Measurements from ENCODE around the gene ZBTB7A.

ZBTB7A gene

GRCh38 chr19:4087787-4088679, 21.3 kb upstream of the ZBTB7A start:
- H3K36me3 ChIP-seq (ENCODE audit: control insufficient read depth in 2 of 2, insufficient read depth in 1 of 2, low read length in 2 of 2): peaks cover 0 to 31% of the 10 kb centered on the region in 2 experiments; a peak in 2 of 3 replicates
- H3K9me3 ChIP-seq (ENCODE audit: control insufficient read depth, insufficient read depth, low read depth, low read length): no peaks in the 10 kb centered on the region
- H3K4me1 ChIP-seq (ENCODE audit: control insufficient read depth, insufficient read depth, low read length): no peaks in the 10 kb centered on the region; the same call in 1 of the 2 replicates
- TF ChIP-seq, protein P1, sequence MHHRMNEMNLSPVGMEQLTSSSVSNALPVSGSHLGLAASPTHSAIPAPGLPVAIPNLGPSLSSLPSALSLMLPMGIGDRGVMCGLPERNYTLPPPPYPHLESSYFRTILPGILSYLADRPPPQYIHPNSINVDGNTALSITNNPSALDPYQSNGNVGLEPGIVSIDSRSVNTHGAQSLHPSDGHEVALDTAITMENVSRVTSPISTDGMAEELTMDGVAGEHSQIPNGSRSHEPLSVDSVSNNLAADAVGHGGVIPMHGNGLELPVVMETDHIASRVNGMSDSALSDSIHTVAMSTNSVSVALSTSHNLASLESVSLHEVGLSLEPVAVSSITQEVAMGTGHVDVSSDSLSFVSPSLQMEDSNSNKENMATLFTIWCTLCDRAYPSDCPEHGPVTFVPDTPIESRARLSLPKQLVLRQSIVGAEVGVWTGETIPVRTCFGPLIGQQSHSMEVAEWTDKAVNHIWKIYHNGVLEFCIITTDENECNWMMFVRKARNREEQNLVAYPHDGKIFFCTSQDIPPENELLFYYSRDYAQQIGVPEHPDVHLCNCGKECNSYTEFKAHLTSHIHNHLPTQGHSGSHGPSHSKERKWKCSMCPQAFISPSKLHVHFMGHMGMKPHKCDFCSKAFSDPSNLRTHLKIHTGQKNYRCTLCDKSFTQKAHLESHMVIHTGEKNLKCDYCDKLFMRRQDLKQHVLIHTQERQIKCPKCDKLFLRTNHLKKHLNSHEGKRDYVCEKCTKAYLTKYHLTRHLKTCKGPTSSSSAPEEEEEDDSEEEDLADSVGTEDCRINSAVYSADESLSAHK (tag by site-specific recombination; IDR thresholded peaks at IDR 0.05): peak; percentile 99
- TF ChIP-seq ZNF280D (tag by site-specific recombination; IDR thresholded peaks at IDR 0.05): no peak
- no peak overlapping the region for H3K27ac ChIP-seq (ENCODE audit: extremely low read depth, low read depth, low read length)
- ChIA-PET CTCF (interaction anchor here (0.7 kb wide), 1 partner anchor 94 kb away, joined by 3 read pairs; no protein-coding TSS in a partner anchor), POLR2A (interaction anchor here (0.6 to 0.7 kb wide), 2 partner anchors 103 to 286 kb away, joined by 3 to 10 read pairs; no protein-coding TSS in a partner anchor)
- no peak overlapping the region for H3K4me3 ChIP-seq (ENCODE audit: low read depth, low read length)

- Histone ChIP-seq H3K4me1 (ENCODE audit: control insufficient read depth, insufficient read depth, low read length) (no peaks in the 10 kb centered on the region; the same call in 1 of the 2 replicates), H3K9me3 (ENCODE audit: control insufficient read depth, insufficient read depth, low read depth, low read length) (no peaks in the 10 kb centered on the region), H3K36me3 (ENCODE audit: control insufficient read depth in 2 of 2, insufficient read depth in 1 of 2, low read length in 2 of 2) (peaks cover 0 to 20% of the 10 kb centered on the region in 2 experiments; a peak in 2 of 3 replicates), H3K4me3 (ENCODE audit: low read depth, low read length) (no peak overlapping the region), H3K27ac (ENCODE audit: extremely low read depth, low read depth, low read length) (no peak overlapping the region)
- ChIA-PET POLR2A (no interaction called here), CTCF (interaction anchor here (0.6 kb wide), 1 partner anchor 789 kb away, joined by 3 read pairs; no protein-coding TSS in a partner anchor)
- TF ChIP-seq GLIS1 (tag by site-specific recombination; IDR thresholded peaks at IDR 0.05) (0 out of 2 replicates have a peak, but pooled peaks have one; percentile 22), IKZF3 (tag by site-specific recombination; IDR thresholded peaks at IDR 0.05) (no peak), ZNF626 (tag by site-specific recombination; IDR thresholded peaks at IDR 0.05) (no peak), ZNF324 (tag by site-specific recombination; IDR thresholded peaks at IDR 0.05) (no peak), ZNF10 (tag by site-specific recombination; IDR thresholded peaks at IDR 0.05) (no peak), ZNF600 (tag by site-specific recombination; IDR thresholded peaks at IDR 0.05) (peak; percentile 44; the same call in 1 of the 2 replicates), ZNF140 (tag by site-specific recombination; IDR thresholded peaks at IDR 0.05) (no peak), KLF9 (tag by site-specific recombination; IDR thresholded peaks at IDR 0.05; ENCODE audit: low read depth) (peak; percentile 40; the same call in 1 of the 2 replicates)
- TF ChIP-seq, protein P2, sequence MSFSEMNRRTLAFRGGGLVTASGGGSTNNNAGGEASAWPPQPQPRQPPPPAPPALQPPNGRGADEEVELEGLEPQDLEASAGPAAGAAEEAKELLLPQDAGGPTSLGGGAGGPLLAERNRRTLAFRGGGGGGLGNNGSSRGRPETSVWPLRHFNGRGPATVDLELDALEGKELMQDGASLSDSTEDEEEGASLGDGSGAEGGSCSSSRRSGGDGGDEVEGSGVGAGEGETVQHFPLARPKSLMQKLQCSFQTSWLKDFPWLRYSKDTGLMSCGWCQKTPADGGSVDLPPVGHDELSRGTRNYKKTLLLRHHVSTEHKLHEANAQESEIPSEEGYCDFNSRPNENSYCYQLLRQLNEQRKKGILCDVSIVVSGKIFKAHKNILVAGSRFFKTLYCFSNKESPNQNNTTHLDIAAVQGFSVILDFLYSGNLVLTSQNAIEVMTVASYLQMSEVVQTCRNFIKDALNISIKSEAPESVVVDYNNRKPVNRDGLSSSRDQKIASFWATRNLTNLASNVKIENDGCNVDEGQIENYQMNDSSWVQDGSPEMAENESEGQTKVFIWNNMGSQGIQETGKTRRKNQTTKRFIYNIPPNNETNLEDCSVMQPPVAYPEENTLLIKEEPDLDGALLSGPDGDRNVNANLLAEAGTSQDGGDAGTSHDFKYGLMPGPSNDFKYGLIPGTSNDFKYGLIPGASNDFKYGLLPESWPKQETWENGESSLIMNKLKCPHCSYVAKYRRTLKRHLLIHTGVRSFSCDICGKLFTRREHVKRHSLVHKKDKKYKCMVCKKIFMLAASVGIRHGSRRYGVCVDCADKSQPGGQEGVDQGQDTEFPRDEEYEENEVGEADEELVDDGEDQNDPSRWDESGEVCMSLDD (tag by site-specific recombination; IDR thresholded peaks at IDR 0.05): no peak
- TF ChIP-seq, protein P3, sequence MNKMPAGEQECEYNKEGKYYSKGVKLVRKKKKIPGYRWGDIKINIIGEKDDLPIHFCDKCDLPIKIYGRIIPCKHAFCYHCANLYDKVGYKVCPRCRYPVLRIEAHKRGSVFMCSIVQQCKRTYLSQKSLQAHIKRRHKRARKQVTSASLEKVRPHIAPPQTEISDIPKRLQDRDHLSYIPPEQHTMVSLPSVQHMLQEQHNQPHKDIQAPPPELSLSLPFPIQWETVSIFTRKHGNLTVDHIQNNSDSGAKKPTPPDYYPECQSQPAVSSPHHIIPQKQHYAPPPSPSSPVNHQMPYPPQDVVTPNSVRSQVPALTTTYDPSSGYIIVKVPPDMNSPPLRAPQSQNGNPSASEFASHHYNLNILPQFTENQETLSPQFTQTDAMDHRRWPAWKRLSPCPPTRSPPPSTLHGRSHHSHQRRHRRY (tag by site-specific recombination; IDR thresholded peaks at IDR 0.05): no peak
Measured at GRCh38 chr19:4086411-4086867, 19.7 kb upstream of the ZBTB7A start.

All from HEK293 (cell line).